ENCODE measurements around the gene IWS1.
"Not testable (repeated sequence)": the region's sequence is repeated elsewhere in the genome, so short reads cannot be mapped to it uniquely, and the experiment has no call there.

Gene IWS1

DNA sequence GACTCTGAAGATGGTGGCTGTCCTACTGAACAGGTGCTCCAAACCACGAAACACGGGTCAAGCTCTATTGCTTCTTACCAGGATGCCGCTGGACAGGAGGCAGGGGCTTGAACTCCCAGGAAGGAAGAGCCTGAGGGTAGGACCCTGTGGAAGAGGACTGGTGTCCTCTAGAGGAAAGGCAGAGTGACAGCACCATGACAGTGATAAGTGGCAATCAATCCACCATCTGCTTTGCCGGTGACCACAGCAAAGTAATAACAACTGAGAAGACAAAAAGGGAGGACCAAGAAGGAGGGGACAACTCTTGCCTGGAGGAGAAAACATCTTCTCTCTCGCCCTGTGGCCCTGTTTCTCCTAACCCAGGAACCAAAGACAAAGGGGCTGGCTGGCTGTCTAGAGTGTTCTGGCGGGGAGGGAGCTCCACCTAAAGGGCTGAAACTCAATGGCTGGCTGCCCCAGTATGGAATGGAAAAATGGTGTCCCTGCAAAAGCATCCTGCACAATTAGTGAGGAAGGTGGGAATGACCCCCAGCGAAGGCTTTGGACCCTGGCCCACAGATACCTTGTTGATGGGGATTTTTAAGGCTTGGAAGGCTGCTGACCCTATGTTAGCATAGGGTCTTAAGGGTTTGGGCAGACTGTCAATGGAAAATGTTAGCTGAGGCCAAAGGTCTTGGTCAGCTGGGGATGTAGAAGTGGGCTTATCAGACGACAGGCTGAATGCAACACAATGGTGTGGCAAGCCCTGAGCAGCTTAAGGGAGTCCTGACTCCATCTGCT, 72.7 kb downstream of the IWS1 start:
- no peak for DNase-seq

DNA sequence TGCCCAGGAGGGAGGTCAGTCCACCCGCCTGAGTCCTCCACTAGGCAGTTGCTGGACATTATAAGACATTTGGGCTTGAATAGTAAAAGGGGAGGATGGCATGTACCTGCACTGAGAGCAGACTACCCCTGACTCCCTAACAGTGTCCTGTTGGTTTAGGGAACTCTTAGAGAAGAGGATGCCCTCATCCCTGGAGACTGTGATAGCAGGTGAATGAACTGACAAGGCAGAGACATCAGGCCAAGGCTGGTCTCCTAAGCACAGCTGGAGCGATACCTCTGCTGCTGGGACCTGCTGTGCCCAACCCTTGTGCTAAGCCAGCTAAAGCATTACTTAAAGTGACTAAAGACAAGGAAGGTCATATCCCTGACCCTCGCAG, 73.3 kb downstream of the IWS1 start:
- no peak for DNase-seq

DNA sequence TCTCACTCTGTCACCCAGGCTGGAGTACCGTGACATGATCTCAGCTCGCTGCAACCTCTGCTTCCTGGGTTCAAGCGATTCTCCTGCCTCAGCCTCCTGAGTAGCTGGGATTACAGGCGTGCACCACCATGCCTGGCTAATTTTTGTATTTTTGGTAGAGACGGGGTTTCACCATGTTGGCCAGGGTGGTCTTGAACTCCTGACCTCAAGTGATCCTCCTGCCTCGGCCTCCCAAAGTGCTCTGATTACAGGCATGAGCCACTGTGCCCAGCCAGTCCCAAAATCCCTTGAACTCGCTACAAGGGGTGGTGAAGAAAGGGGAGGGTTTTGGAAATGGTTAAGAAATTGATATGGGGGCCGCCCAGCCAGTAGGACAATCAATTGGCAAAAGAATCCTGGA, 73.9 kb downstream of the IWS1 start:
- not testable (repeated sequence) for DNase-seq

DNA sequence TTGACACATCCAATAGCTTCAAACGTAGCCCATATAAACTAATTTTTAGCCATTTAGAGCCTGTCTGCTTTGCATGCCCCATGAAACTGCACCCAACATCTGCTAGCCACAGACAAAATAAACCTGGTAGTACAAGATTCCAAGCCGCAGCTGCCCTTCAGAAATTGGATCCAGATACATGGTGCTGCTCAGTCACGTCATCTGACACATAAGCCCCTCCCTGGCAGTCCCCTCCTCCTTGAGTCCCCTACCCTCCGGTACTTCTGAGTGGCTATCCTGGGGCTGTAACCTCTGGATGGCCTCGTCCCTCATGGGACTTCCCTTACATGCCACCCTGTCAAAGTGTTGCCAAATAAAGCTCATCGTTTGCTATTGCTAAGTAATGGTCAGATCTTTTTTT, 74.3 kb downstream of the IWS1 start:
- no peak for DNase-seq

DNA sequence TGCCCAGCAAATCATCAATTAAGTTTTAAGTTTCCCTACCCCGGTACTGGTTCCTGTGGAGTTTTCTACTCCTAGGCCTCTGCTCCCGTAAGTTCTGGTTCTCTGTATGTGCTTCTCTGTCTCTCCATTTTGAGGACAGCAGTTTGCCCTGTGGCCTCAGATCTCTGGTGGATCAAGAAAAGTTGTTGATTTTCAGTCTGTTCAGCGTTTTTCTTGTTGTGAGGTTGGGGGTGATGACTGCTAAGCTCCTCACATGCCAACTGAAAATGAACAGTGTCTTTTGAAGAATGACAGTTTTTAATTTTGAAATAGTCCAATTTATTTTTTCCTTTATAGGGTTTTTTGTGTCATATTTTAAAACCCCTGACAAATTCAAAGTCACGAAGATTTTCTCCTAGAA, 76.4 kb downstream of the IWS1 start:
- DNase-seq = no peak

DNA sequence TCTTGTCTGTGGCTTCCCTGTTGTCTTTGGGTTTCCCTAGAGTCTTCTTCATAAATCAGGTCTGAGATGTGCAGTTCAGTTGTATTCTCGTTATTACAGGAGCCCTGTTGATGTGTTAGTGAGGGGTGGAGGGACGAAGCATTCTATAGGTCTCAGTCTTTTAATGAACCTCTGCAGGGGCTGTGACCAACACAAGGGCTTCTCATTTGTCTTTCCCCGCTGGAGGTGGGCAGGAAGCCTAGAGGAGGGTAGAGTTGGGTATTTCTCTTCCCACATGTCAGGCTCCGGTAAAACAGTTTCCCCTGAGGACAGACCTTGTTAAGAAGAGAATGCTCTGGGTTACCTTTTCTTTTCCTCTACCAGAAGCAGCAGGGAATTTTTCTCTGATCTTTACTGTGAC, 76.9 kb downstream of the IWS1 start:
- no peak for DNase-seq

DNA sequence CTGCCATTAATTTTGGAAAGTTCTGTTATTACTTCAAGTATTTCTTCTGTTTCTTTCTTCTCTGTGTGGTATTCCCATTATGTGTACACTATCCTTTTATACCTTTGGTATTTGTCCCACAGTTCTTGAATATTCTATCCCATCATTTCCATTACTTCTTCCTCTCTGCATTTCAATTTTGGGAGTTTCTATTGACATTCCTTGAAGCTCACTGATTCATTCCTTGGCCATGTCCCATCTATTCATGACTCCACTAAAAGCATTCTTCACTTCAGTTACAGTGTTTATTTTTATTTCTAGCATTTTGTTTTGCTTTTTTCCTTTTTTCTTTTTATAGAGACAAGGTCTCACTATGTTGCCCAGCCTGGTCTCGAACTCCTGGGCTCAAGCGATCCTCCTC, 77.8 kb downstream of the IWS1 start:
- no peak for DNase-seq

DNA sequence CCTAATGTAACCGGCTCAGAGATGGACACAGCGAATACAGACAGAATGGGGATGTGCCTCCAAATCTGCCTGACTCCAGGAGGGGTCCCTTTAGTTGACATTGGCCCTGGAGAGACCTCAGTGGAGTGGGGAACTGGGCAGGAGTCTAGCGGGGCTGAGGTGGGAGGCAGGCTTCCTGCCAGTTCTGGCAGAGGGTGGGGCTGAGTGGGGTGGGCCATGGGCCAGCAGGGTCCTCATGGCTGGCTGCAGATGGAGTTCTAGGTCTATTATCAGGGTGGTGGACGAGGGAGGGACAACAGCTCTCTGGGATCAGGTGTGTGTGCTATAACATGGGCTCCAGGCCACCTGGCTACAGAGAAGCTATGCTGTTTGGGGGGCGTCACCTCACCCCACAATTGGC, 86.9 kb downstream of the IWS1 start:
- DNase-seq = no peak

DNA sequence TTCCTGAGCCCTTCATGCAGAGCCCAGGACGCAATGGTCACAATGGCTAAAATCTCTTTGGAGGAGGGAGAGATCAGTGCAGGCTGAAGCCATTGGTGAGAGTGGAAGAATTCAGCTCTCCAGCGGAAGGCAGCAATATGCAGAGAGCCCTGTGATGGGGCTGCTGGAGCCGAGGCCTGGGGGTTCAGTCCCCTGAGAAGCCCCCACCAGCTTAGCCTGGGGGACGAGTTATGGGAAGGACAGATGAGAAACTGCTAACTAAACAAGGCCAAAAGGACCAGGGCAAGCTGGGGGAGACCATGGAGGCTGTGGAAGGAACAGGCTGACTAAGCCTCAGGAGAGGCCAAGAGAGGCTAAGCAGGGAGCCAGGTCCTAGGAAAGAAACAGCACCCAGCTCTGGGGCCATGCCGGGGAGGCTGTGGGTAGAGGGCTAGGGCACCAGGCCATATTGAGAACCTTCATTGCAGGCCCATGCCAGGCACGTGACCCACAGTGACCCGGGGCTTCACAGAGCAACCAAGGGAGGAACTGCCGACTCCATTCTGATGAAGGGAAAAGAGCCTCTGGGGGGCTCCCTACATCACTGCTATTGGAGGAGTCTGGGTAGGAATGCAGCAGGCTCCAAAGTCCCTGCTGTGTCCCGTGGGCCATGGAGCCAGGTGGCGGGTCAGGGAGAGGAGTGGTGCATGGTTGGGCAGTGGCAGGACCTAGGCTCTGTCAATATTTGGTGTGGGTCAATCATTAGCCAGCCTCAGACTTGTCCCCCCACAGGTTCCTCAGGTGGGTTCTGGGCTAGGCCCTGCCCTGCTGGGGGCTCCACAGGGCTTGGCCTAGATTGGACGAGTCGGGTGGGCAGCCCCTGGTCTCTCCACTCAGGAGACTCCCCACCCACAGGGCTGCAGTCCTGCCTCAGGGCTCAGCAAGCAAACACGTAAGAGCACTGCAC, 88.2 kb downstream of the IWS1 start:
- DNase-seq = no peak

DNA sequence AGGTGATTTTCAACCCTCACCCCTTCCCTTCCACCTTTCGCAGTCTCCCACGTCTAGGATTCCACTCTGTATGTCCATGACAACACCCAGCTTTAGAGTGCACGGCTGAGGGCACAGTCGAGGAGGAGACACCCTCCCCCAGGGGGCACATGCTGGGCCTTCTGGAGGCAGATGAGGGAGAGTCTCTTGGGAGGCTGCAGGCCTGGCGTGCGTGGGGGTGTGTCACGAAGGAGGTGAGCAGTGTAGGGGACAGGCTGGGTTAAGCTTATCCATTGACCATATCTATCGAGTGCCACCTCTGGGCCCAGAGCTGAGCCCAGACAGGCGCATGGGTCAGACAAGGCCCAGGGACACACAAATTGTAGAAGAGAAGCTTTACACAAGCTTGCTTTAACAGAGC, 89.2 kb downstream of the IWS1 start:
- DNase-seq = no peak

DNA sequence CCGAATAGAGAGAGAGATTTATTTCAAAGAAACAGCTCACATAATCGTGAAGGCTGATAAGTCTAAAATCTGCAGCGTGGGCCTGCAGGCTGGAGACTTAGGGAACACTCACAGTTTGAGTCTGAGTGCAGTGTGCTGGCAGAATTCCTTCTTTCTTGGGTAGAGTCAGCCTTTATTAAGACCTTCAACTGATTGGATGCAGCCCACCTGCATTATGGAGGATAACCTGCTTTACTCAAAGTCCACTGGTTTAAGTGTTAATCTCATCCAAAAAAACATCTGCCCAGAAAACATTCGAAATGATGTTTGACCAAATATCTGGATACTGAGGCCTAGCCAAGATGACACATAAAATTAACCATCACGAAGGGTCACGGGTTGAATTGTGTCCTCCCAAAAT, 91.8 kb downstream of the IWS1 start:
- DNase-seq = no peak

DNA sequence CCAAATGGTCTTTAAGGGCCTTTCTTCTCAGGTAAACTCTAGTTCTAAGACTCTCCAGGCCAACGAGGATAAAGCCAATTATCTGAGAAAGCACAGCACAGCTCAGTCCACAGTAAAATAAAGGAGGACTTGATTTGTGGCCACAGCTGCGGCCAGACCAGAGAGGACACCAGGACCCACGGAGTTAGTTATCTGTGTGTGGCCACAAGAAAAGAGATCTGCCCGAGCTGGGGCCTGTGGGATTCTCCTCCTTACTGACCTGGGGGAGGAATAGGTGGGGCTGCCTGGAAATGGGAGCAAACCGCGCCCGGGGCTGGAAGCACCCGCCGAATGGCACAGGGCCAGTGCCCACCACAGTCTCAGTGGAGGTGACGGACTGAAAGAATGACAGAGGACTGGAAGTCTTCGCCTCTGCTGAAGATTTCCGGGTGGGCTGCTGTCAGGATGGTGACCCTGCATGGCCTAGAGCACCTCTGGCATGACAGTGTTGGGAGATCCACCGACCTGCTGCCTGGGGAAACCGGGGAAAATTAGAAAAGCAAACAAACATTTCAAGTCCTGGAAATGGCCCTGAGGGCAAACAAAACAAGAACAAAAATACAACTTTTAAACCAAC, 94.8 kb downstream of the IWS1 start:
- DNase-seq = no peak

Measured in SIG-M5 (cell line).